Placental epithelial cell (primary cell): Measurements from ENCODE around the gene SNX1. TPM values are rescaled to one million over a fixed set of nuclear protein-coding genes. Genes with fewer than 3 reads are reported as not detected.

Source experiments
- small RNA-seq: library from RNA; depleted of rRNA; stranded (forward); fragments of <200 nt; gene quantifications from one replicate; pipeline ENCODE3, GENCODE V24; 2012
- total RNA-seq: library from RNA; depleted of rRNA; stranded (reverse); fragments of >200 nt; gene quantifications from 2 replicates; pipeline ENCODE4 v1.2.3, GENCODE V29; 2012

Gene SNX1, protein sequence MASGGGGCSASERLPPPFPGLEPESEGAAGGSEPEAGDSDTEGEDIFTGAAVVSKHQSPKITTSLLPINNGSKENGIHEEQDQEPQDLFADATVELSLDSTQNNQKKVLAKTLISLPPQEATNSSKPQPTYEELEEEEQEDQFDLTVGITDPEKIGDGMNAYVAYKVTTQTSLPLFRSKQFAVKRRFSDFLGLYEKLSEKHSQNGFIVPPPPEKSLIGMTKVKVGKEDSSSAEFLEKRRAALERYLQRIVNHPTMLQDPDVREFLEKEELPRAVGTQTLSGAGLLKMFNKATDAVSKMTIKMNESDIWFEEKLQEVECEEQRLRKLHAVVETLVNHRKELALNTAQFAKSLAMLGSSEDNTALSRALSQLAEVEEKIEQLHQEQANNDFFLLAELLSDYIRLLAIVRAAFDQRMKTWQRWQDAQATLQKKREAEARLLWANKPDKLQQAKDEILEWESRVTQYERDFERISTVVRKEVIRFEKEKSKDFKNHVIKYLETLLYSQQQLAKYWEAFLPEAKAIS
- 37.2 and 37.3 TPM in 2 replicates for total RNA-seq

DNA sequence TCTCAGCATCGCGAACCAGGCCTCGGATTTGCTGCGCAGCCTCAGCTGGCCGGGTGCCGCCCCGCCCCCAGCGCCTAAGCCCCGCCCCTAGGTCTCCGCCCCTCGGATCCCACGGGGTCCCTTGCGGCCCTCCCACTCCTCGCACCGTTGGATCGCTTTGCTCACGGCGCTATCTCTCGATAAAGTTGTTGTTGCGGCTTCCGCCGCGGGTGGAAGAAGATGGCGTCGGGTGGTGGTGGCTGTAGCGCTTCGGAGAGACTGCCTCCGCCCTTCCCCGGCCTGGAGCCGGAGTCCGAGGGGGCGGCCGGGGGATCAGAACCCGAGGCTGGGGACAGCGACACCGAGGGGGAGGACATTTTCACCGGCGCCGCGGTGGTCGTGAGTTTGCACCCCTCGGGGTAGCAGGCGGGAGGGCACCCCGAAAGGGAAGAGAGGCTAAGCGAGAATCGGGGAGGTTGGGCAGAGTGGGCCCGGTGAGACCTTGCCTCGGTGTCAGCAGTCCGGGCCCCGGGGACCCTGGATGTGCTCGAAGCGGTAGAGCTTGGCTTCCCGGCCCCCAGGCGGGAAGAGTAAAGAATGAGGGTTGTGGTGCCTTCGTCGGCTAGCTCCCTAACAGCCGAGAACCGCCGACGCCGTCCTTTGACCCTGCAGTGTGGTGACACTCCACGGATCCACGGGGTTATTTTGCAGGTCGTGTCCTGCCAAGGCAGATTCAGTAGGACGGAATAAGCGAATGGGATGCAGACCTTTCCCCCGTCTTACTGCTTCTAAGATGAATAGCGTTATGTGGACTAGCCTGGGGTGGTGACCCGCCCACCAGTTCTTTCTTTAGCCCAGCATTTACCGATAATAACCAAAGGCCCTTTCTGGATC lies at the start of gene SNX1:
SNX1 (plus strand) TSS at position 188 of the 873 bp plus-strand sequence; CDS start at position 220, 32 bp downstream.

DNA sequence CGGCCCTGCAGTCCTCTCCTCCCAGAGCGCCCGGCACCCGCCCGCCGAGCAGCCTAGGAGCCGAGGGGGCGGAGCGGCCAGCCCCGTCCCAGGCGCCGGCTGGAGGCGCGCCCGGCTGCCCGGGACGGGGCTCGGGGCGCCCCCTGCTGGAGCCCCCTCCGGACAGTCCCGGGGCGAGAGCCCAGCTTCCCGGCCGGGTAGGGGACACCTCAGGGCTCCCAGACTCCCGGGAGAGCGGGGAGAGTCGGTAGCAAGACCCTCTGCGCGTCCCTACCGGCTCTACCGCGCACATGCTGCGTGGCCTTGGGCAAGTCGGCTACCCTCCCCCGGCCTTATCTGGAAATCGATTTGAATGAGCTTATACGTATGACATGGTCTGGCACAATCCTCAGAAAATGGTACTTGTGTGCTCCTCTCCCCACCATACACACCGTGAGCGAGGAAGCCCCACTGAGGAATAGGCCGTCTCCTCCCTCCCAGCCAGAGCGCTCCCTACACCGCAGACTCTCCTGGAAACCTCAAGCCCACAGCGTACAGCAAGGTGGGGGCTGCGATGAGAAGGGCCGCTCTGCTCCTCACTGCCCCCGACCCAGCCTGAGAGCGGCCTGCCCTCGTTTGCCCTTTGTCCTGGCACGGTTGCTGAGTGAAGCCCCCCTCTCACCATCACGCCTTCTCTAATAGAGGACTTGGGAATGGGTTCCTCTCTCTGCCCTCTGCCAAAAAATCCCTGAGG lies 49.2 kb upstream of the SNX1 start, which contains the start of gene DAPK2:
DAPK2 (minus strand) TSS at position 65 of the 733 bp plus-strand sequence. CDS start 6,224 bp downstream, outside the sequence.

DNA sequence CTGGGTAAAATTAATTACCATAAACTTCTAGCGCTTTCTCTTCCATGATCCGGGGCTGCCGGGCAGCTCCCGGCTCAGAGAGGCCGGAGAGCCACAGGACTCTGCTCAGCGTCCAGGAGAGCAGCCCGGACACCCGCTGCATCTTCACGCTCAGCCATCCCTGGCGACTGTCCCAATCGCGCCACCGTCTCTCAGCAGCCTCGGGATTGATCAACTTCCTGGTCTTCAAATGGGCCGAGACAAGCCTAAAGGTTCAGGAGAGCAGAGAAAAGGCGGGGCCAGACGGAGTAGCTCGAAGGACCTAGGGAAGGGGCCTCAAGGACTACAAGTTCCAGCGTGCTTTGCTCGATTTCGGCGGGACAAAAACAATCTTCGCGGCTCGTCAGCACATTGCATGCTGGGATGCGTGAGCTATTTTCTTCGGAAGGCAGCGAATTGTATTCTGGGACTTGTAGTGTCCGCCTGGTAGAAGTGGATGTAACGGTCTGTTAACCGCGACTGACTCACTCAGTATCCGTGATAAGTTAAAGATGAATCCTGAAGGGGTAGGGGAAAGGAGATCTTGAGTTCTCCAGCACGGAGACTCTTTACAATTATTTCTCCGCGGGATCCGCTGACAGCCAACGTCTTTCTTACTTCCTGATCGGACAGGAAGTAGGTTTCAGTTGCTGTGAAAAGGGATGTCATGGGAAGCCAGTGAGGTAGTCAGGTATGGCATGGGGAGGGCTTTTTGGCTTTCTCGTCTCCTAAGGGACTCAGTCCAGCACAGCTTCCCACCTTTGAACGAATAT lies 2.0 kb upstream of the SNX1 start, which contains the start of gene CIAO2A:
CIAO2A (minus strand) TSS at position 212 of the 791 bp plus-strand sequence; CDS start at position 142, 70 bp downstream.

DNA sequence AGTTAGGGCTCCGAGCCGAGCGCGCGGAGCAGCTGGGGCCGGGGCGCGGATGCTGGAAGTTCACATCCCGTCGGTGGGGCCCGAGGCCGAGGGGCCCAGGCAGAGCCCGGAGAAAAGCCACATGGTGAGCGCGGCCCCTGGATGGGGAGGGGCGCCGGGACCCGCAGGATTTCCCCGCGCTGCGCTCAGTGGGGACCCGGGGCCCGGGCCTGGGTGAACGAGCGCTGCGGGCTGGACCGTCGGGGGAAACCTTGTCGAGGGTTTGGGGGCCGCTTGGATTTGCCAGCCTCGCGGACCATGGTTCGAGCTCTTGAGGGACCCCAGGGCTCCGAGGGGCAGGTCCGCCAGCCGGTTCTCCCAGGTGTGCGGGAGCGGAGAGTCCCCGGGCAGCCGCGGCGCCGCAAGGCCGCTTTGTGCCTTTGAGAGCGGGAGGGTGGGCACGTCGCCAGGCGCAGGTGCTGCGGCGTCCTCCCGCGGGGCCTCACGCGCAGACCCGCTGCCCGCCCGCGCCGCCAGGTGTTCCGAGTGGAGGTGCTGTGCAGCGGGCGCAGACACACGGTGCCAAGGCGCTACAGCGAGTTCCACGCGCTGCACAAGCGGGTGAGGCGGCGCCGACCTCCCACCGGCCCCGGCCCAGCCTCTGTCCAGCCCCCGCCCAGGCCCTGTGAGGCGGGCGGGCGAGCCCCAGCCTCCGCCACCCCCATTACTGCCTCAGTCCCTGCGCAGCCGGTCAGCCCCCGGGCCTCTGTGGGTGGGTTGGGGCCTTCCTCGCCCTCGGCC lies 56.1 kb downstream of the SNX1 start, which contains the start of gene SNX22:
SNX22 (plus strand) TSS at position 5 of the 780 bp plus-strand sequence; CDS start at position 50, 45 bp downstream.

DNA sequence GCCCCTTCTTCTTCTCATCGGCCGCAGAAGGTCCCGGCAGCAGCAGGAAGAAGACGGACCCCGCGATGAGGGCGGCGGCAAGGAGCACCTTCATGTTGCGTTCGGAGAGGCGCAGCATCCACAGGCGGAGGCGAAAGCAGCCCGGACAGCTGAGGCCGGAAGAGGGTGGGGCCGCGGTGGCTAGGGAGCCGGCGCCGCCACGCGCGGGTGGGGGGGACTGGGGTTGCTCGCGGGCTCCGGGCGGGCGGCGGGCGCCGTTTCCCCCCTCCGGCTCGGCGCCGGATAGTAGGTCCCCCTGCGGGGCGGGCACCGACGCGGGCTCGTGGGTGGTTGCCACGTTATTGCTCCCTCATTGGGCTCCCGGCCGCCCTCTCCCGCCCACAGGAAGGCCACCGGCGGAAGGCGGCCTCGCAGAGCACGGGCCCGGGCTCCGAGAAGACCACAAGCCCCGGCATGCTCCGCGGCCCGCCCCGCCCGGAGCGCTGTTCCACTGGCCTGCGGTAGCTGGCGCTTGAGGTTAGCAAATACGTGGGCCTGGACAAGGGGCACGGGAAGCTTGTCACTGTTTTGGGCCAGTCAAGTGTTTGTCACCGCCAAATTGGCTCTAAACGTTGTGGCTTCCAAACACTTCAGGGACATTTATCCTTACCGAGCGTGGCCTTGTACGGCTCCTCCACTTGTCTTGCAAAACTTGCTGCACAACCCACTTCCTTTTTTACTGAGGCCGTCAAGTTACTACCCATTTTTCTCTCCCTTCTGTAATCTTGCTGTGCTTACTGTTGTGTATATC lies 67.3 kb downstream of the SNX1 start, which contains the start of gene PPIB:
PPIB (minus strand) TSS at position 154 of the 790 bp plus-strand sequence; CDS start at position 118, 36 bp downstream.

Small RNAs within 50 kb of the gene (small RNA-seq; reads per million reads assigned to genes)
- gene RF00019 = not detected

Other genes starting within 250 kb of the SNX1 start
- under 0.01 and 0.39 TPM in 2 replicates for gene DAPK2, start 49.5 kb upstream of the SNX1 start, total RNA-seq
- gene CIAO2A, start 2.1 kb upstream of the SNX1 start, total RNA-seq = 65.9 and 69.1 TPM in 2 replicates
- gene SNX22, start 55.7 kb downstream of the SNX1 start, total RNA-seq = 0.39 TPM in 1 of 2 replicates, not detected in the other
- 709 and 933 TPM in 2 replicates for gene PPIB, start 67.0 kb downstream of the SNX1 start, total RNA-seq